Retinal pigment epithelial cell (primary cell): ENCODE results near the gene STK10.

Source experiments
- DNase-seq: peaks from one replicate; pipeline ENCODE4 v3.0.0-alpha.2; 2010; ENCODE audit warnings: low read depth
- H3K4me3 ChIP-seq: 2 replicates; pipeline ENCODE4 v1.5.1; 2011; ENCODE audit warnings: mild to moderate bottlenecking, low read length, control low read depth, moderate library complexity
- CTCF ChIP-seq: conservative IDR thresholded peaks from 2 replicates; pipeline ENCODE4 v1.5.1; 2011; ENCODE audit warnings: low read depth, low read length, control low read depth, inconsistent platforms

The STK10 gene

DNA sequence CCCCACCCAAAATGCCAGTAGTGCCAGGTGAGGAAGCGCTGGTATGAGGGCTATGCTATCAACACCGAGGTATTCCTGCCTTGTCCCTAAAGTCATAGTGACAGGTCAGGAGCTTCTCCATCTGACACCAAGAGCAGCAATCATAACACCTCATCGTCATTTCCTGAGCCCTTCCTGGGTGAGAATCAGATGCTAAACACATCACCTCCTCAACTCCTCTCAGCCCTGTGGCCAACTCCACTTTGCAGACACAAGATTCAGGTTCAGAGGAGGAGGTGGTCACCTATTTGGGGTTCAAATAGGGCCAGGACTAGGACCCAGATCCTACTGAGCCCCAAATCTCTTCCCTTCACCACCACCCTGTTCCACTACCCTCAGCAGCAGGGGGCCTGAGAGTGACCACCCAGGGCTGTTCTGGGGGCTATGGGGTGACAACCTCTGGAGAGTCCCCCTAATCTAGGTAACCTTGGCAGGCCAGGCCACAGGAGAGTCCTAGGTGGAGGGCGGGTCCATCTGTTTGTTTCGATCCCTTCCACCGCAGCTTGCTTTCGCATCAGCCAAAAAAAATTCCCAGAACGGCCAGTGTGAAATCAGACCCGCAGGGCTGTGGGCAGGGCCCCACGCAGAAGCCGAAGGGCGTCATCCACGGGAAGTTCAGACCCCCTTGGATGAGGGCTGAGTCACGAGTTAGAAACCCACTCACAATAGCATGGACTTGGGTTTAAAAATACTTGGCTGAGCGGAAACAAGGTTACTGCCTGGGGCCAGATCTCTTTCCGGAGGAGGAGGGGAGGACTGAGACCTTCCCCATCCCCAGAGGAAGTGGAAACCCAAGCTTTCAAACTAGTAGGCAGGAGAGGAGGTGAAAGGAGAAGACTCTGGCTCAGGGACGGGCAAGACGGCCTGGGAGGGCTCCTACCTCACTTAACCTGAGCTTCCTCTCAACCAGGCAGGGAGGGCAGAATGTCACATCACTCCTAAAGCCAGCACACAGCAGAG is 8.7 kb downstream of the STK10 start:
- no peak for DNase-seq
- no peak for TF ChIP-seq CTCF
- H3K4me3 ChIP-seq: no peak overlapping the region

- H3K4me3 ChIP-seq: no peak overlapping the region
- no peak for DNase-seq
- no peak for TF ChIP-seq CTCF
These were observed 9.6 kb downstream of the STK10 start for GRCh38 chr5:172178301-172178987.

DNA sequence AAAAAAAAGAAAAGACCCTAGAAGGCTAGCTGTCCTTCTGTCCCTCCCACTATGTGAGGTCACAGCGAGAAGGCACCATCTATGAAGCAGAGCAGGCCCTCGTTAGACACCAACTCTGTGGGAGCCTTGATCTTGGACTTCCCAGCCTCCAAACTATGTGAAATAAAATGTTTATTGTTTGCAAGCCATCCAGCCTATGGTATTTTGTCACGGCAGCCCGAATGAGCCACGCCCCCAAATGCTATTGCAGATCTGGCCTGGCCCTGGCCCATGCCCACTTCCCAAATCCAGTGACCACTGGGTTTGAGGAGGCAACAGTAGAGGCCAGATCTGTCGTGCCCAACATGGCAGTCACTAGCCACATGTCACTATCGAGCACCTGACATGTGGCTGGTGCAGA is 10.8 kb downstream of the STK10 start:
- H3K4me3 ChIP-seq: no peak overlapping the region
- no peak for TF ChIP-seq CTCF

DNA sequence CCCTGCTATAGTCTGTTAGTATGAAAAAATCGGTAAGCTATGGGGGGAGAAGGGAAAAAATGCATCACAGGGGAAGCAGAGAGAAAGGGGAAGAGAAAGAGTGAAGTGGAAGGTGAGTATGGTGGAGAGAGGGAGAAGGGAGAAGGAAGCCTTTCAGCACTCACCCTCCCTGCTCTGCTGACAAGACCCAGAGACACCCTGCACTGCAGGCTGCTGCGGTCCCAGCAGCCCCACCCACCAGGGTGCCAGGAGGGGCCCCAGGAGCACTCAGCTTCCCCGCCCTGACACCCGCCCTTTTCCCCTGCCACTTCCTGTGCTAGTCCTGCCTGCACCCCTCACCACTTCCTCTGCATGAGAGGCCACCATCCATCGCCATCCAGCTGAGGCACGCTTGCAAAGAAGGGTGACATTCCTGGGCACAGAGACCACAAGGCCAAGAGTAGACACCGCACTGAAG is 12.7 kb downstream of the STK10 start:
- TF ChIP-seq CTCF: no peak
- H3K4me3 ChIP-seq: no peak overlapping the region
- DNase-seq: no peak

More for the DNA sequence above, 10.8 kb downstream of the STK10 start:
- no peak for DNase-seq

DNA sequence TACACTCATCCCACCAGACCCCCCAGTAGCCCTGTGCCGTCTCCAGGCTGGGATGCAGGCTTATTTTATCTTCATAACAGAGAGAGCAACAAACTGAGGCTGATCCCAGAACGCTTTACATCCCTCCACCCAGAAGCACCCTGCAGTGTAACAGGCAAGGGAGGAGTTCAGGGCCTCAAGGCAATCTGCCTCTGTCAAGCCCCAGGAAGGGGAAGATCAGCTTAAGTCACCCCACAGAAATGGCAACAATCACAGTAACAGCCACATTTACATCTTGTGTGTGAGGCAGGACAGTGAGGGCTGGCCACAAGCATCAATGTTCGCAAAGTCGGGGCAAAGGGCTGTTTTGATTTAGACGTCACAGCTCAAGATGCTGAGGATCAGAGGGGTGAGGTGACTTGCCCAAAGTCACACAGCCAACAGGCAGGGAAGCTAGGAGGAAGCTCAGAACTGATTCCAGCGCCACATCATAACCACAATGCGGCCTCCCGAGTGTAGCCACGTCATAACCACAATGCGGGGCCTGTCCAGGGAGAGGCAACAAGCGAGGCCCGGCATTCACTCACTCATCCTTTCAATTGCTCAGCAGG is 14.4 kb downstream of the STK10 start:
- no peak overlapping the region for H3K4me3 ChIP-seq
- DNase-seq: no peak
- no peak for TF ChIP-seq CTCF

DNA sequence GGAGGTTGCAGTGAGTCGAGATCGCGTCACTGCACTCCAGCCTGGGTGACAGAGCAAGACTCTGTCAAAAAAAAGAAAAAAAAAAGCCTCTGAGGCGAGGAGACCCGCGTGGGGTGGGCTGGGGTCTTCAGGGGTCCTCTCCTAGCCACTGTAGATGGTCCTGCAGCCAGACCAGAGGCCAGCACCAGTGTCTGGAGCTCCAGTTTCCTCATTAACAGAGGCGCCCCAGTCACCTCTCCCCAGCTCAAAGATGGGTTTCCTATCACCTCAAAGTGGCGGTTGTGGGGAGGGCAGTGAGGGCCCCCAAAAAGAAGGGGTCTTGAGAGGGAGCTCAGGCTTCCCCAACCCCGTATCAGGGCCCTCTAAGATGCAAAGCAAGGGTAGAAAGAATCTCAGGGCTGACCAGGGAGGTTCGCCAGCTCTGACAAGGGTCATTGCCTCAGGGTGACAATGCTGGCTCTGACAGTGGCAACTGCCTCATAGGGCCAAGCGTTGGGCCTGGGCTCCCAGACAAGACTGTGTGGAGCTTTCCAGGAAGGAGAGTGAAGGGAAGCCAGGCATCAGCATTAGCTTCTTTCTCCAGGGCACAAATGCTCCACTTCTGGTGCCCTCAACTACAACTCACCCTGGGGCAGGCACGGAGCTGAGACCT is 15.0 kb downstream of the STK10 start:
- no peak for DNase-seq
- TF ChIP-seq CTCF: no peak
- no peak overlapping the region for H3K4me3 ChIP-seq
